GM23338 (cell line): ENCODE results near the gene PRDM11. TPM values are rescaled to one million over a fixed set of nuclear protein-coding genes. Genes with fewer than 3 reads are reported as not detected.

Experiments
- ATAC-seq: fragments of 200-7000 bp; cut with Tn5 transposase; 3 replicates; pipeline ENCODE4 v1.9.1; 2020
- DNase-seq: peaks from one replicate; pipeline ENCODE4 v3.0.0-alpha.2; 2015; ENCODE audit warnings: low spot score
- H2AFZ ChIP-seq: fragments of 200-600 bp; sonication (generic); 2 replicates; pipeline ENCODE4 v1.8.0; 2016; ENCODE audit warnings: antibody characterized with exemption, mild to moderate bottlenecking, moderate library complexity
- H3F3A ChIP-seq: fragments of 200-600 bp; sonication (generic); replicated peaks from 2 replicates; pipeline ENCODE4 v1.8.0; 2017; ENCODE audit warnings: antibody characterized with exemption, mixed run types, low read depth
- H3K27ac ChIP-seq: fragments of 200-600 bp; sonication (generic); 2 replicates; pipeline ENCODE4 v1.6.1; 2016; ENCODE audit warnings: low read depth
- H3K27me3 ChIP-seq: fragments of 200-600 bp; sonication (generic); 2 replicates; pipeline ENCODE4 v1.8.0; 2016; ENCODE audit warnings: mild to moderate bottlenecking, mixed run types, moderate library complexity; ENCODE audit not compliant: insufficient read depth
- H3K36me3 ChIP-seq: fragments of 200-600 bp; sonication (generic); 2 replicates; pipeline ENCODE4 v1.8.0; 2016; ENCODE audit warnings: mild to moderate bottlenecking; ENCODE audit not compliant: insufficient read depth
- H3K4me1 ChIP-seq: fragments of 200-600 bp; sonication (generic); 2 replicates; pipeline ENCODE4 v1.8.0; 2016; ENCODE audit warnings: mild to moderate bottlenecking, moderate library complexity; ENCODE audit not compliant: insufficient read depth
- H3K4me2 ChIP-seq: fragments of 200-600 bp; sonication (generic); 2 replicates; pipeline ENCODE4 v1.7.1; 2017; ENCODE audit warnings: mixed run types
- H3K4me3 ChIP-seq: fragments of 200-600 bp; sonication (generic); 2 replicates; pipeline ENCODE4 v1.6.1; 2016; ENCODE audit warnings: mixed run types
- H3K79me2 ChIP-seq: fragments of 200-600 bp; sonication (generic); replicated peaks from 2 replicates; pipeline ENCODE4 v1.8.0; 2017; ENCODE audit warnings: mild to moderate bottlenecking; ENCODE audit not compliant: insufficient read depth
- H3K9me2 ChIP-seq: fragments of 200-600 bp; sonication (generic); 2 replicates; pipeline ENCODE4 v1.8.0; 2017; ENCODE audit not compliant: insufficient read depth
- H4K20me1 ChIP-seq: fragments of 200-600 bp; sonication (generic); replicated peaks from 2 replicates; pipeline ENCODE4 v1.8.0; 2017; ENCODE audit warnings: mild to moderate bottlenecking; ENCODE audit not compliant: insufficient read depth
- H3K27ac Mint-ChIP-seq: 2 replicates; pipeline ENCODE4 v1.8.0; 2020; ENCODE audit warnings: inconsistent platforms, mild to moderate bottlenecking, moderate library complexity, mixed read lengths
- H3K27me3 Mint-ChIP-seq: 3 replicates; pipeline ENCODE4 v1.8.0; 2022; ENCODE audit warnings: low read depth, mild to moderate bottlenecking, moderate library complexity, mixed read lengths, inconsistent platforms; ENCODE audit not compliant: insufficient read depth, poor library complexity
- H3K36me3 Mint-ChIP-seq: 3 replicates; pipeline ENCODE4 v1.8.0; 2021; ENCODE audit warnings: low read depth, mild to moderate bottlenecking, inconsistent platforms, moderate library complexity, mixed read lengths
- H3K4me1 Mint-ChIP-seq: 3 replicates; pipeline ENCODE4 v1.8.0; 2020; ENCODE audit warnings: mild to moderate bottlenecking, inconsistent platforms, mixed read lengths
- H3K4me3 Mint-ChIP-seq: 3 replicates; pipeline ENCODE4 v1.8.0; 2021; ENCODE audit warnings: moderate library complexity, mild to moderate bottlenecking, inconsistent platforms, mixed read lengths
- H3K9me3 Mint-ChIP-seq: 3 replicates; pipeline ENCODE4 v1.8.0; 2020; ENCODE audit warnings: moderate library complexity, mild to moderate bottlenecking, inconsistent platforms, mixed read lengths
- CREB1 ChIP-seq: fragments of 250-450 bp; sonication (Bioruptor Pico); IDR thresholded peaks from 2 replicates; pipeline ENCODE4 v1.5.0; 2020; ENCODE audit warnings: low read depth, mild to moderate bottlenecking, moderate library complexity
- EZH2 ChIP-seq: fragments of 200-600 bp; sonication (generic); IDR thresholded peaks from one replicate; pipeline ENCODE4 v1.8.0; 2017; ENCODE audit warnings: antibody characterized with exemption, mild to moderate bottlenecking, low read depth; ENCODE audit not compliant: unreplicated experiment
- NANOG ChIP-seq: IDR thresholded peaks from 2 replicates; pipeline ENCODE4 v1.6.1; 2016; ENCODE audit warnings: antibody characterized with exemption, borderline replicate concordance
- polyA plus RNA-seq: library from polyadenylated mRNA; unstranded; fragments of >200 nt; fragmentation: Nextera tagmentation; extraction: Ambion mirVana; gene quantifications from 2 replicates; pipeline ENCODE4 v1.2.1, GENCODE V29; 2016
- total RNA-seq: library from RNA; depleted of rRNA; stranded (reverse); fragments of >200 nt; shearing (Covaris generic); gene quantifications from 2 replicates; pipeline ENCODE4 v1.2.3, GENCODE V29; 2014
- TF ChIP-seq, protein P1 (sequence below): fragments of 250-450 bp; sonication (Bioruptor Pico); IDR thresholded peaks from 2 replicates; pipeline ENCODE4 v1.5.0; 2020; ENCODE audit warnings: mild to moderate bottlenecking, moderate library complexity
- TF ChIP-seq, protein P2 (sequence below): IDR thresholded peaks from 2 replicates; pipeline ENCODE4 v1.6.1; 2016; ENCODE audit warnings: antibody characterized with exemption
- TF ChIP-seq, protein P3 (sequence below), 2 experiments: fragments of 200-600 bp in 1 of 2; sonication (generic) in 1 of 2; conservative IDR thresholded peaks; 2 replicates each; pipeline versions ENCODE4 v1.5.1 to v1.6.1; 2016 to 2017; ENCODE audit warnings: antibody characterized with exemption in 2 of 2, low read depth in 2 of 2, mild to moderate bottlenecking in 2 of 2, moderate library complexity in 1 of 2

PRDM11 gene
- total and polyA plus RNA-seq, 2 experiments from 2014 or later = 0.97 to 10.4 TPM

DNA sequence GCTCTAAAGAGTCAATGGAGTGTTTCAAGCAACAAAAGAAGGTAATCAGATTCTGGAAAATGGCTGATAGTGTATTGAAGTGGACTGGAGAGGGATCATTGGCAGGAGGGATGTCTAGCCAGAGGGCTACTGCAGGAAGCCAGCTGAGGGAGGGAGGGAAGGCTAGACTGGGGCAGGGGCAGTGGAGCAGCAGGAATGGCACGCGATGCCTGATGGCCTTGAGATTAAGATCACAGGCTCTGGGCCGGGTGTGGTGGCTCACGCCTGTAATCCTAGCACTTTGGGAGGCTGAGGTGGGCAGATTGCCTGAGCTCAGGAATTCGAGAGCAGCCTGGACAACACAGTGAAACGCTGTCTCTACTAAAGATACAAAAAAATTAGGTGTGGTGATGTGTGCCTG, 47.5 kb upstream of the PRDM11 start (continued):
- TF ChIP-seq, protein P1, sequence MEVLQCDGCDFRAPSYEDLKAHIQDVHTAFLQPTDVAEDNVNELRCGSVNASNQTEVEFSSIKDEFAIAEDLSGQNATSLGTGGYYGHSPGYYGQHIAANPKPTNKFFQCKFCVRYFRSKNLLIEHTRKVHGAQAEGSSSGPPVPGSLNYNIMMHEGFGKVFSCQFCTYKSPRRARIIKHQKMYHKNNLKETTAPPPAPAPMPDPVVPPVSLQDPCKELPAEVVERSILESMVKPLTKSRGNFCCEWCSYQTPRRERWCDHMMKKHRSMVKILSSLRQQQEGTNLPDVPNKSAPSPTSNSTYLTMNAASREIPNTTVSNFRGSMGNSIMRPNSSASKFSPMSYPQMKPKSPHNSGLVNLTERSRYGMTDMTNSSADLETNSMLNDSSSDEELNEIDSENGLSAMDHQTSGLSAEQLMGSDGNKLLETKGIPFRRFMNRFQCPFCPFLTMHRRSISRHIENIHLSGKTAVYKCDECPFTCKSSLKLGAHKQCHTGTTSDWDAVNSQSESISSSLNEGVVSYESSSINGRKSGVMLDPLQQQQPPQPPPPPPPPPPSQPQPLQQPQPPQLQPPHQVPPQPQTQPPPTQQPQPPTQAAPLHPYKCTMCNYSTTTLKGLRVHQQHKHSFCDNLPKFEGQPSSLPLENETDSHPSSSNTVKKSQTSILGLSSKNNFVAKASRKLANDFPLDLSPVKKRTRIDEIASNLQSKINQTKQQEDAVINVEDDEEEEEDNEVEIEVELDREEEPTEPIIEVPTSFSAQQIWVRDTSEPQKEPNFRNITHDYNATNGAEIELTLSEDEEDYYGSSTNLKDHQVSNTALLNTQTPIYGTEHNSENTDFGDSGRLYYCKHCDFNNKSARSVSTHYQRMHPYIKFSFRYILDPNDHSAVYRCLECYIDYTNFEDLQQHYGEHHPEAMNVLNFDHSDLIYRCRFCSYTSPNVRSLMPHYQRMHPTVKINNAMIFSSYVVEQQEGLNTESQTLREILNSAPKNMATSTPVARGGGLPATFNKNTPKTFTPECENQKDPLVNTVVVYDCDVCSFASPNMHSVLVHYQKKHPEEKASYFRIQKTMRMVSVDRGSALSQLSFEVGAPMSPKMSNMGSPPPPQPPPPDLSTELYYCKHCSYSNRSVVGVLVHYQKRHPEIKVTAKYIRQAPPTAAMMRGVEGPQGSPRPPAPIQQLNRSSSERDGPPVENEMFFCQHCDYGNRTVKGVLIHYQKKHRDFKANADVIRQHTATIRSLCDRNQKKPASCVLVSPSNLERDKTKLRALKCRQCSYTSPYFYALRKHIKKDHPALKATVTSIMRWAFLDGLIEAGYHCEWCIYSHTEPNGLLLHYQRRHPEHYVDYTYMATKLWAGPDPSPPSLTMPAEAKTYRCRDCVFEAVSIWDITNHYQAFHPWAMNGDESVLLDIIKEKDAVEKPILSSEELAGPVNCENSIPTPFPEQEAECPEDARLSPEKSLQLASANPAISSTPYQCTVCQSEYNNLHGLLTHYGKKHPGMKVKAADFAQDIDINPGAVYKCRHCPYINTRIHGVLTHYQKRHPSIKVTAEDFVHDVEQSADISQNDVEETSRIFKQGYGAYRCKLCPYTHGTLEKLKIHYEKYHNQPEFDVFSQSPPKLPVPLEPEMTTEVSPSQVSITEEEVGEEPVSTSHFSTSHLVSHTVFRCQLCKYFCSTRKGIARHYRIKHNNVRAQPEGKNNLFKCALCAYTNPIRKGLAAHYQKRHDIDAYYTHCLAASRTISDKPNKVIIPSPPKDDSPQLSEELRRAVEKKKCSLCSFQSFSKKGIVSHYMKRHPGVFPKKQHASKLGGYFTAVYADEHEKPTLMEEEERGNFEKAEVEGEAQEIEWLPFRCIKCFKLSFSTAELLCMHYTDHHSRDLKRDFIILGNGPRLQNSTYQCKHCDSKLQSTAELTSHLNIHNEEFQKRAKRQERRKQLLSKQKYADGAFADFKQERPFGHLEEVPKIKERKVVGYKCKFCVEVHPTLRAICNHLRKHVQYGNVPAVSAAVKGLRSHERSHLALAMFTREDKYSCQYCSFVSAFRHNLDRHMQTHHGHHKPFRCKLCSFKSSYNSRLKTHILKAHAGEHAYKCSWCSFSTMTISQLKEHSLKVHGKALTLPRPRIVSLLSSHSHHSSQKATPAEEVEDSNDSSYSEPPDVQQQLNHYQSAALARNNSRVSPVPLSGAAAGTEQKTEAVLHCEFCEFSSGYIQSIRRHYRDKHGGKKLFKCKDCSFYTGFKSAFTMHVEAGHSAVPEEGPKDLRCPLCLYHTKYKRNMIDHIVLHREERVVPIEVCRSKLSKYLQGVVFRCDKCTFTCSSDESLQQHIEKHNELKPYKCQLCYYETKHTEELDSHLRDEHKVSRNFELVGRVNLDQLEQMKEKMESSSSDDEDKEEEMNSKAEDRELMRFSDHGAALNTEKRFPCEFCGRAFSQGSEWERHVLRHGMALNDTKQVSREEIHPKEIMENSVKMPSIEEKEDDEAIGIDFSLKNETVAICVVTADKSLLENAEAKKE (CRISPR knock-in tag) = no peak
- TF ChIP-seq NANOG = no peak
- TF ChIP-seq CREB1 (CRISPR knock-in tag) = no peak
- TF ChIP-seq, protein P2, sequence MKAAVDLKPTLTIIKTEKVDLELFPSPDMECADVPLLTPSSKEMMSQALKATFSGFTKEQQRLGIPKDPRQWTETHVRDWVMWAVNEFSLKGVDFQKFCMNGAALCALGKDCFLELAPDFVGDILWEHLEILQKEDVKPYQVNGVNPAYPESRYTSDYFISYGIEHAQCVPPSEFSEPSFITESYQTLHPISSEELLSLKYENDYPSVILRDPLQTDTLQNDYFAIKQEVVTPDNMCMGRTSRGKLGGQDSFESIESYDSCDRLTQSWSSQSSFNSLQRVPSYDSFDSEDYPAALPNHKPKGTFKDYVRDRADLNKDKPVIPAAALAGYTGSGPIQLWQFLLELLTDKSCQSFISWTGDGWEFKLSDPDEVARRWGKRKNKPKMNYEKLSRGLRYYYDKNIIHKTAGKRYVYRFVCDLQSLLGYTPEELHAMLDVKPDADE = no peak
- TF ChIP-seq, protein P3, sequence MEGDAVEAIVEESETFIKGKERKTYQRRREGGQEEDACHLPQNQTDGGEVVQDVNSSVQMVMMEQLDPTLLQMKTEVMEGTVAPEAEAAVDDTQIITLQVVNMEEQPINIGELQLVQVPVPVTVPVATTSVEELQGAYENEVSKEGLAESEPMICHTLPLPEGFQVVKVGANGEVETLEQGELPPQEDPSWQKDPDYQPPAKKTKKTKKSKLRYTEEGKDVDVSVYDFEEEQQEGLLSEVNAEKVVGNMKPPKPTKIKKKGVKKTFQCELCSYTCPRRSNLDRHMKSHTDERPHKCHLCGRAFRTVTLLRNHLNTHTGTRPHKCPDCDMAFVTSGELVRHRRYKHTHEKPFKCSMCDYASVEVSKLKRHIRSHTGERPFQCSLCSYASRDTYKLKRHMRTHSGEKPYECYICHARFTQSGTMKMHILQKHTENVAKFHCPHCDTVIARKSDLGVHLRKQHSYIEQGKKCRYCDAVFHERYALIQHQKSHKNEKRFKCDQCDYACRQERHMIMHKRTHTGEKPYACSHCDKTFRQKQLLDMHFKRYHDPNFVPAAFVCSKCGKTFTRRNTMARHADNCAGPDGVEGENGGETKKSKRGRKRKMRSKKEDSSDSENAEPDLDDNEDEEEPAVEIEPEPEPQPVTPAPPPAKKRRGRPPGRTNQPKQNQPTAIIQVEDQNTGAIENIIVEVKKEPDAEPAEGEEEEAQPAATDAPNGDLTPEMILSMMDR (conservative IDR thresholded peaks at IDR 0.05; ENCODE audit: low read depth in 2 of 2) = no peak

DNA sequence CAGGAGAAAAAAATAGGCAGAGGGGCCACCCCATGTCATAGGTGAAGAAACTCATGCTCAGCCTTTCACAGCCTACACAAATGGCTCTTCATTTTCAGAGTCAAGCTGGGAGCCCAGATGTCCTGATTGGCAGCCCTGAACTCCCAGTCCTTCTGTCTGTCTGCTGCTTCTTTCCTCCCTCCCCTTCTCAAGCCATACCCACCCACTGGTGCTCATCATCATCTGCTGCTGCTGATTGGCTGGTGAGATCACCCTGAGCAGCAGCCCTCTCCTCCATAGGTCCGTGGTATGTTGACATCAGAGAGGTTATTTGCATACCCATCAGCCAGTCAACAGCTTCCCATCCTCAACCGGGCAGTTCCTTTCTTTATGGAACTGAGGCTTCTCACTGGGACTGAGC, 46.1 kb upstream of the PRDM11 start:
- ATAC-seq (peak; percentile 80), DNase-seq (peak; percentile 83)
- no peaks in the 10 kb centered on the region for H3F3A ChIP-seq
- H2AFZ ChIP-seq = no peak overlapping the region
- H3K4me1 ChIP-seq = peaks cover 5% of the 10 kb centered on the region; the same call in 1 of the 2 replicates
- no peaks in the 10 kb centered on the region for H3K27me3 ChIP-seq
- H4K20me1 ChIP-seq = no peaks in the 10 kb centered on the region
- H3K27ac Mint-ChIP-seq = no peak overlapping the region
- H3K4me2 ChIP-seq = no peak overlapping the region
- no peaks in the 10 kb centered on the region for H3K36me3 Mint-ChIP-seq
- H3K9me2 ChIP-seq = no peaks in the 10 kb centered on the region
- H3K27me3 Mint-ChIP-seq = peaks cover 17% of the 10 kb centered on the region
- H3K4me3 ChIP-seq = no peak overlapping the region
- 0 out of 2 replicates have a peak, but pooled peaks have one; percentile 44 for TF ChIP-seq CREB1 (CRISPR knock-in tag)
- TF ChIP-seq EZH2 = no peak
- H3K4me3 Mint-ChIP-seq = no peak overlapping the region
- no peaks in the 10 kb centered on the region; the same call in 2 of the 3 replicates for H3K9me3 Mint-ChIP-seq
- H3K79me2 ChIP-seq = no peaks in the 10 kb centered on the region
- no peaks in the 10 kb centered on the region for H3K36me3 ChIP-seq
- no peak overlapping the region for H3K27ac ChIP-seq
- peaks cover 23% of the 10 kb centered on the region for H3K4me1 Mint-ChIP-seq
